ENCODE data around the gene ZRANB3. TPM values are rescaled to one million over a fixed set of nuclear protein-coding genes. Genes with fewer than 3 reads are reported as not detected.

The ZRANB3 gene
- total RNA-seq, 6 donors from 2014 or later: 1.00 to 4.0 (median 2.0) TPM

GRCh38 chr2:135281379-135281778 is 249.6 kb downstream of the ZRANB3 start:
- no peaks in the 10 kb centered on the region for H3K9me3 ChIP-seq
- WGBS, 2 donors: 92 to 100% methylated on average over 1 of the region's 1 CpG
- DNase-seq: no peak
- H3K36me3 ChIP-seq: no peaks in the 10 kb centered on the region
- no peak for ATAC-seq (ENCODE audit: low FRiP score in 2 of 2)
- H3K27me3 ChIP-seq: no peaks in the 10 kb centered on the region
- H3K27ac ChIP-seq: no peak overlapping the region
- TF ChIP-seq EP300 (IDR thresholded peaks at IDR 0.05): no peak
- TF ChIP-seq POLR2A (IDR thresholded peaks at IDR 0.05): no peak
- no peak for TF ChIP-seq POLR2AphosphoS5 (IDR thresholded peaks at IDR 0.05)
- TF ChIP-seq CTCF (IDR thresholded peaks at IDR 0.05): no peak
- H3K4me1 ChIP-seq: no peaks in the 10 kb centered on the region
- H3K4me3 ChIP-seq: no peak overlapping the region

- Histone ChIP-seq H3K4me1 (no peaks in the 10 kb centered on the region), H3K4me3 (no peak overlapping the region), H3K36me3 (no peaks in the 10 kb centered on the region), H3K27me3 (no peaks in the 10 kb centered on the region), H3K27ac (no peak overlapping the region), H3K9me3 (no peaks in the 10 kb centered on the region)
- no peak for TF ChIP-seq CTCF (IDR thresholded peaks at IDR 0.05)
- no peak for TF ChIP-seq EP300 (IDR thresholded peaks at IDR 0.05)
- TF ChIP-seq POLR2A (IDR thresholded peaks at IDR 0.05): no peak
- TF ChIP-seq POLR2AphosphoS5 (IDR thresholded peaks at IDR 0.05): no peak
- DNase-seq: no peak
- ATAC-seq (ENCODE audit: low FRiP score in 2 of 2): no peak
Observed at GRCh38 chr2:135279209-135279608, 251.8 kb downstream of the ZRANB3 start.

- H3K9me3 ChIP-seq: no peaks in the 10 kb centered on the region
- TF ChIP-seq EP300 (IDR thresholded peaks at IDR 0.05) (no peak), POLR2A (IDR thresholded peaks at IDR 0.05) (no peak), CTCF (IDR thresholded peaks at IDR 0.05) (no peak), POLR2AphosphoS5 (IDR thresholded peaks at IDR 0.05) (no peak)
- no peaks in the 10 kb centered on the region for H3K4me1 ChIP-seq
- no peaks in the 10 kb centered on the region for H3K27me3 ChIP-seq
- H3K27ac ChIP-seq: no peak overlapping the region
- DNase-seq (no peak), ATAC-seq (ENCODE audit: low FRiP score in 2 of 2) (no peak)
- H3K36me3 ChIP-seq: no peaks in the 10 kb centered on the region
- no peak overlapping the region for H3K4me3 ChIP-seq
- WGBS, 2 donors: 77 to 87% methylated on average over 2 of the region's 2 CpGs
Observed at GRCh38 chr2:135276525-135276924, 254.5 kb downstream of the ZRANB3 start.

GRCh38 chr2:135271006-135271405 is 260.0 kb downstream of the ZRANB3 start:
- ATAC-seq (ENCODE audit: low FRiP score in 2 of 2) (no peak), DNase-seq (no peak)
- WGBS, 2 donors: 89 to 94% methylated on average over 2 of the region's 2 CpGs
- no peaks in the 10 kb centered on the region for H3K9me3 ChIP-seq
- H3K4me1 ChIP-seq: no peaks in the 10 kb centered on the region
- no peaks in the 10 kb centered on the region for H3K36me3 ChIP-seq
- no peak overlapping the region for H3K27ac ChIP-seq
- H3K27me3 ChIP-seq: no peaks in the 10 kb centered on the region
- no peak overlapping the region for H3K4me3 ChIP-seq
- TF ChIP-seq CTCF (IDR thresholded peaks at IDR 0.05) (no peak), POLR2A (IDR thresholded peaks at IDR 0.05) (no peak), EP300 (IDR thresholded peaks at IDR 0.05) (no peak), POLR2AphosphoS5 (IDR thresholded peaks at IDR 0.05) (no peak)

GRCh38 chr2:135265960-135266490 is 265.0 kb downstream of the ZRANB3 start:
- Histone ChIP-seq H3K4me1 (no peaks in the 10 kb centered on the region), H3K9me3 (no peaks in the 10 kb centered on the region), H3K36me3 (no peaks in the 10 kb centered on the region), H3K27me3 (no peaks in the 10 kb centered on the region), H3K27ac (no peak overlapping the region), H3K4me3 (no peak overlapping the region)
- no peak for TF ChIP-seq POLR2AphosphoS5 (IDR thresholded peaks at IDR 0.05)
- TF ChIP-seq CTCF (IDR thresholded peaks at IDR 0.05): no peak
- TF ChIP-seq EP300 (IDR thresholded peaks at IDR 0.05): no peak
- no peak for TF ChIP-seq POLR2A (IDR thresholded peaks at IDR 0.05)
- WGBS, 2 donors: 97% methylated on average over 6 of the region's 6 CpGs
- DNase-seq (no peak), ATAC-seq (ENCODE audit: low FRiP score in 2 of 2) (no peak)
